T-helper 2 cell (primary cell): ENCODE measurements around the gene LRBA.
A peak's percentile ranks its signal among the peaks of the same experiment; 100 is the strongest.
"Not testable (repeated sequence)": the region's sequence is repeated elsewhere in the genome, so short reads cannot be mapped to it uniquely, and the experiment has no call there.

Experiments used
- DNase-seq, 5 experiments: peaks; one replicate each; pipeline versions ENCODE4 v3.0.0 to v3.0.0-alpha.2; 2012 to 2022

The LRBA gene

DNA sequence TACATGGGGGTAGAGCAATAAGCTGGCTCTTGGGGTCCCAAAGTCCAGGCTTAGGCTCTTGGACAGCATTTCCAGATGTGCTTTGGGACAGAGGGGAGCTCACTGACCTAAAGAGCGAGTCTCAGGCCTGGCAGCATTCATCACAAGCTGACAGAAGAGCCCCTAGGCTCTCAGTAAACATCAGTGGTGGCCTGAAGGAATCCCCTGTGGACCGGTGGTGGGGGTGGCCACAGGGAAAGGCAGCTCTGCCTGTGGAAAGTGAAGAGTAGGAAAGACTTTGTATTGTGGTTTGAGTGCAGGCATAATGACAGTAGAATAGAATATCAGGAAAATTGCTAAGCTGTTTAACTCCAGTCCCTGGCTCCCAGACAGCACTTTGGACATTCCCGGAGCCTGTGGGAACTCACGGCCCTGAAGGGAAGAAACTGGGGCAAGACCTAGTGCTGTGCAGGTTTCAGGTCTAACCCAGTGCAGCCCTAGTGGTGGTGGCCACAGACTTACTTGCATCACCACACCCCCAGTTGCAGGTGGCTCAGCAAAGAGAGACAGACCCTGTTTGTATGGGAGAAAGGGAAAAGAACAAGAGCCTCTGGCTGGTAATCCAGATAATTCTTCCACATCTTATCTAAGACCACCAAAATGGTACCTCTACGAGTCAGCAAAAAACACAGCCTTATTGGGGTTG is 291.2 kb downstream of the LRBA start:
- DNase-seq = no peak

DNA sequence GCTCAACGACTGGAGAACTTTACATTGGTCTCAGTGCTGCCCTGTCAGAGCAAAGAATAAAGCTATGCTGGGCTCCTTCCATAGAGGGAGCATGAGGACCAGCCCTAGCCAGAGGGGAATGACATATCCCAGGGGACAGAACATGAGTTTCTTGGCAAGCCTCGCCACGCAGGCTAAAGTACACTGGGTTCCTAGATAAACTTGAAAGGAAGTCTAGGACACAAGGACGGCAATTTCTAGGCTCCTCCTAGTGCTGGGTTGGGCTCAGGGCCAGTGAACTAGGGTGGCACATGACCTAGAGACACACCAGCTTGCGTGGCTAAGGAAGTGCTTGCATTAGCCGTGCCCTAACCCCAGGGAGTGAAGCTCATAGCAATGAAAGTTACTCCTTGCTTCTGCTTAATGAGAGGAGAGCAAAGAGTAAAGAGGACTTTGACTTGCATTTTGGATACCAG is 292.1 kb downstream of the LRBA start:
- DNase-seq = no peak

DNA sequence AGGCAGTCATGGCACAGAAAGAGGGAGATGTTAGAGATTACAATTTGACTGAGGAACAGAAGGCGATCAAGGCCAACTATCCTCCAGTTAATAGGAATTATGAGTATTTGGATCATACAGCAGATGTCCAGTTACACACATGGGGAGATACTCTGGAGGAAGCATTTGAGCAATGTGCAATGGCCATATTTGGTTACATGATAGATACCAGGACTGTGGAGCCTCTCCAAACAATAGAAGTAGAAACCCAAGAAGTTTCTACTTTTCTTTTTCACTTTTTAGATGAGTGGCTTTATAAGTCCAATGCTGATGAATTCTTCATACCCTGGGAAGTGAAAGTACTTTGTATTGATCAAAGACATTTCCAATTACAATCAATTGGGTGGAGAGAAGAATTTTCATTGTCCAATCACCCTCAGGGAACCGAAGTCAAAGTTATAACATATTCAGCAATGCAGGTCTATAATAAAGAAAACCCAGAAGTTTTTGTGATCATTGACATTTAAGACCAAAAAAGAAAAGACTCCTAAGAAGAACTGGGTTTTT is 294.0 kb downstream of the LRBA start:
- DNase-seq = no peak

DNA sequence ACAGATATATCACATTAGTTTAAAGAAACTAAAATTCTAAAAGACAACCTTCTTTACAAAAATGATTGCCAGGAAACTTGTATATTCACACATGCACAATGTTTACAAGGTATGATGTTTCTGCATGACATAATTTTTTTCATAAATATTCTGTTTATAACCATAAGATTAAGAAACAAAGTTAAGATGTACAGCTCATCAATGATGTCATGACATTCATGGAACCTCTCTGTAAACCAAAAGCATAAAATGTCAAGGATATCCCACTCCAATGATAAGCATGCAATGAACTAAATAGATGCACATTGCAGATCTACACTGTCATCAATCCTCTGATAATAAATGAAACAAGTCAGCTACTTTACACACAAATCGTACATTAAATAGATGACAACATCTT is 297.1 kb downstream of the LRBA start:
- no peak for DNase-seq

DNA sequence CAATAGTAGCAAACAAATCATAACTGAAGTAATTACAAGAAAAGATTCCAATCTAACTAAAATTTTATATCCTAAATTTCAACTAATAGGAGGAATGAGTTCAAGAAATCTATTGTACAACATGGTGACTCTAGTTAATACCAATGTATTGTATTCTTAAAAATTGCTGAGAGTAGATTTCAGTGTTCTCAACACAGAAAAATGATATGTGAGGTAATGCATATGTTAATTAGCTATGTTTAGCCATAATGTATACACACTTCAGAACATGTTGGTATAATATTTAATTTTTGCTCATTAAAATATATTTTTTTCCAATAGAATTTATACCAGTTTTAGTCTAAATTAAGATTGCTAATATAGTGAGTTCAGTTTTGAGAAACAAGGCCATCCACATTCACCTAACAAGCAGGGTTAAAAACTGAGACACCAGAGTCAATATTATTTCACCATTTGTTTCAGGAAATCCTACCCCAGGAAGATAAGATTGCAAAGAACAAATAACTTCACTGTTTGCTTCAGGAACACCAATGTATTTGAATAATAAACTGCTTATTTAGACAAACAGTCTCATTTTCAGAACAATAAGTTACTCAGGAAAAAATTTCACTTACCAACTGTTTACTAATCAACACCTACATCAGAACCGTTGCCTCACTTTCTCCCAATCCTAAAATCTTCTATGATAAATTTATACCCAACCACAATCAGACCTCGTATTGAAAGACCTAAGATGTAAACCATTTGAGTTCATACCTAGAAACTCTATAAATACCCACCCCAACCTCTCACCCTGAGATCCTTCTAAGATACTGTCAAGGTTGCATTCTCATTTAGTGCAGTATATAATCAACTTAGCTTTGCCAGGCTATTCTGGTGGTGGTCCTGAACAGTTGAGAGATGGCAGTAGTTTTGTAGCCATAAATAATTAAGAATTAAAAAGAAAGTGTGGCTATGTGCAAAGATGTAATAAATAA is 300.3 kb downstream of the LRBA start:
- no peak for DNase-seq

DNA sequence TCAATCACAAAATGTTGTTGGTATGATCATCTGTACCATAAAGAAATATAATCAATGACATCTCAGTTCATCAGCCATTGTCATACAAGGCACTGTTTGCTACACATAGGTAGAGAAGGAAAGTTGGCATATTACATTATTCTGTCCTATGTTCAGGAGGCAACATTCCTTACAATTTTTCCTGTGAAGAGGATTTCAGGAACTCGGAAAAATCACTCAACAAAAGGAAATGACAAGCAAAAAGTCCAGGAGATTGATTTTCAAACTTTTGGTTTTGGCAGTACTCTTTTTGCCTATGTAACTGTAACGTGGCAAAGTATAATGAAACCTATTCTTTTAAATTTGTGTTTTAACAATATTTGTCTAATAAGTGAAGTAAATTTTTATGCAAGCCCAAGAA is 301.8 kb downstream of the LRBA start:
- no peak for DNase-seq

DNA sequence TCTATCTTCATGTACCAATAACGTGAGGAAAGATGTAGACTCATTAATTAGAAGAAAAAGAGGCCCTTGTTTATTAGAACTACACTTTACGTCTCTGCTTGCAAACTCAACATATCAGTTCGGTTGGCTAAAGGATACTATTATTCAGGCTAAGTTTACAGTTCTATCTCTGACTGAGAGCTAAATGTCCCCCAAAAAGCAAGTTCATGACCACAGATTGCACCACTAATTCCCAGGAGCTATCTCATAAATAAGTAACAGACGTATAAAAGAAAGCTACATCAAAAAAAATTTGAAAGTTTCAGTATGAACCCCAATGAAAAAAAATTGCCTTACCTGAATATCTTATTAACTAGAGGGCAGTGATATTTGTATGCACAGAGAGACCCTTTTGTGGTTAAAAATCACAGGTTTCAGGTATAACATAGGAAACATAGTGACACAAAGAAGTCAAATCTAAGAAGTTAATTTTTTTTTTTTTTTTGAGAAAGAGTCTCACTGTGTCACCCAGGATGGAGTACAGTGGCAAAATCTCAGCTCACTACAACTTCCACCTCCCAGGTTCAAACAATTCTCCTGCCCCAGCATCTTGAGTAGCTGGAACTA is 304.2 kb downstream of the LRBA start:
- no peak for DNase-seq

DNA sequence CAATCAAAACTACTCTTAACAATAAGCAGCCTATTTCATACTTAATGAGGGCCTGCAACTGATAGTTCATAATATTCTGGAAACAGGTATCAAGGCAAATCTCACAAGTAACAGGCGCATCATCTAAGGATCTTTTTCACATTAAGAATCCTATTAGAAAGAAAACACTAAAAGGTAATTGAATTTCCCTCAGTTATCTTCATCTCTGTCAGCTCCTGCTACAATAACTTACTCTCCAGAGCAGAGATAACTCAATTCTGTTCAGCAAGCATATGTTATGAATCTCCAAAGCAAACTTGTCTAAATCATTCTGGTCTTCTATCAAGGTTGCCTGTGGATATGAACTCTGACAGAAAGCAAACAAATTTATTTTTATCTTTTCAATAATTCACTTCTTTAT is 307.1 kb downstream of the LRBA start:
- no peak for DNase-seq

DNA sequence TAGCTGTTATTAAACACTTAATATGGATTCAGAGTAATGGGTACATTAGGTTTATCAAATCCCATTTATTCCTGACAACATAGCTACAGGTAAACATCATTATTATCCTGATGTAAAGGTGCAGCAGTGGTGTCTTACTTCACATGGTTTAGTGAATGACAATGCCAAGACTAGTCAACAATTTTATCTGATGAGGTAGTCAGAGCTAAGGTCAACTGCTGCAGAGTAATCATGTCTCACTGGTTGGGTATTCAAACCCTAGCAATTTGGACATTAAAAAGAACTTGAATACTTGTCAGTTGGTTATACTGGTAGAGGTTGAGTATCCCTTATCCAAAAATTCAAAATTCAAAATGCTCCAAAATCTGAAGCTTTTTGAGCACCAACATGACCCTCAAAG is 315.5 kb downstream of the LRBA start:
- DNase-seq = no peak

DNA sequence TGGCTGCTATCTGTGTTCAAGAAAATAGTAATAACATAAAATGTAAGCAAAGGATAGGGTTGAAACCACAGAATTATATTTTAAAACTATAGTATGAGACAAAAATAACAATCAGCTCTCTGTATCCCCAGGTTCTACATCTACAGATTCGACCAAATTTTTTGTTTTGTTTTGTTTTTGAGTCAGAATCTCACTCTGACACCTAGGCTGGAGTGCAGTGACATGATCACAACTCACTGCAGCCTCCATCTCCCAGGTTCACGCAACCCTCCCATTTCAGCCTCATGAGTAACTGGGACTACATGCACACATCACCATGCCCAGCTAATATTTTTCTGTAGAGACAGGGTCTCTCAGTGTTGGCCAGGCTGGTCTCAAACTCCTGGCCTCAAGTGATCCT is 319.9 kb downstream of the LRBA start:
- peak in 1 of 5 experiments; percentile 35 for DNase-seq

DNA sequence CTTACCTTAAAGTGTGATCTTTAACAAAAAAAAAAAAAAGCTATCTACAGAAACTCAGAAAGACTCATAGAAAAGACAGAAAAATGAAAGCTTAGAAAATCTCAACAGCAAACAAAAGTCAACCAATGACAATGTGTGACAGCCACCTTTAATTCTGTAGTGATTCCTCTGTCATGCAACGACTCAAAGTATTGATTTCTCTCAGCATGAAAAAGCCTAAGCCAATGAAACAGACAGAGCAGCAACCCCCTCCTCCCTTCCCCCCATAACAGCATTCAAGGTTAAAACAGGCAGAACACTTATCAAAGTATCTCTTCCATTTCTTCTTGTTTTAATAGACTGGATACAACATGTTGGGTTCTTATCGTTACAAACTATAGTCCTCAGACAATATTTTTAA is 320.6 kb downstream of the LRBA start:
- DNase-seq = peak in 1 of 5 experiments; percentile 64

DNA sequence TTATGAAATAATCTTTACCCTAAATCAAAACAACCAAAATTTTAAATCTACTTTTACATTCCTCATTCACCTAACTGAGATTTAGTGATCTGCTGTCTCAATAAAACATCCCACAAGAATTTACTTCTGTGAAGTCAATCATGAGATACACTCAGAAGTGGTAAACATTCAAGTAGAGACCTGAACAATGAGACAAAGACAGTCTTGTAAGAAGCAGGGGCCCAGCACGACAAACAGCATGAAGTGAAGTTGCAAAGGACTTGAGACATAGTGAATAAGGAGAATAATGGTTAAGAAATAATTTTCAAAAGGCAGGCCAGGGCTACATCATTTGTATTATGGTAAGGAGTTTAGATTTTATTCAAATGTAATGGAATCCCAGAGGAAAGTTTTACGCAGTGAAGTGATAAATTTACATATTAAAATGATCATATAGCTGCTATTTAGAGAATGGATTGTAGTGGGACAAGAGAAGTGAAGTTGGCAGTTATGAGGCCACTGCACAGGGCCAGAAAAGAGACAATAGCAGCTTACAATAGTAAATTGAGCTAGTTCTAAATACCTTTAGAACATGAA is 331.2 kb downstream of the LRBA start:
- no peak for DNase-seq

DNA sequence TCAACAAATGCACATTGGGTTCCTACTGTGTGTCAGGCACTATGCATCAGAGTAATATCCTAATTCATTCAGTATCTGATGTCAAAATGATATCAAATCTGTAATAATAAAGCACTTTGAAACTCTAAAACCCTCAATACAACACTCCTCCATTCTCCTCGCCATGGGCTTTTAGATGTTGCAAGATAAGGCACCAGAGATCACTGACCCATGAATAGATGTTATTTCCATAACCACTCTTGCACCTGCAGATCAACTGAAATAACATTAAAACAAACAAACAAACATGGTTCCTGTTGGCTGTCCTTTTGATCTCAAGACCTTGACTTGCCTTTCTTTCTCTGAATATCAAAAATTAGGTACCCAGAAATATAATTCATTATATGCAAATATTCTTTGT is 333.0 kb downstream of the LRBA start:
- DNase-seq = no peak

DNA sequence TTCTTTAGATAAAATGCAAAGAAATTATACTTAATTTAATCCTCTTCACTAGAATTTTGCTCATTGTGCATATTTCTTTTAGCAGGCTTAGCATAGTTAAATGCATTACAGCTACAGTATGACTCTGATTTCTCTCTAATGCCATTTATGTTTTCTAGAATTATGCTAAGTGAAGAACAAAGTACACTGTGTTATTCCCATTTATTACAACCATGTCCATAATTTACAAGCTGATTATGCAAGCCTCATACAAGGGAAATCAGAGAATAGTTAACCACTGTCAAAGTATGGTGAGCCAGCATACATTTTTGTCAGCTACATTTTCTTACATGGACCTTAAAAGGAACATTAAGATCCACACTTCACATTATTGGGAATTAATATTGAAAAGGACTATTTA is 334.0 kb downstream of the LRBA start:
- no peak for DNase-seq

DNA sequence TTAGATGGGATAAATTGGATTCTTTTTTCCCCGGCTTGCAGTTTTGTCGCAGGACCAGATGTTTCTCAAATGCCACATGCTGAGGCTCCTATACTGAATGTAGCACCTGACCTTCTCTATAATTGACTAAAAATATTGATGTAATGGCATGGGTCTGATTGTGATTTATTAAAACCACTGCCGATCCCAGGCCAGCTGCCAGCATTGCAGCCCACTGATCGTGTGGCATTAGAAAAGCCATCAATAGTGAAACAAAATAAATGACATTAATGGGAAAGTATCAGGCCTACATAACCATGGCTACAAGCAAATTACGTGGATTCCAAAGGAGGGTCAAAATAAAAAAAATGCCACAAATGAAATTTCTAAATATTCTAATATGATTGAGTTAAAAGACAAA is 334.4 kb downstream of the LRBA start:
- DNase-seq = no peak

DNA sequence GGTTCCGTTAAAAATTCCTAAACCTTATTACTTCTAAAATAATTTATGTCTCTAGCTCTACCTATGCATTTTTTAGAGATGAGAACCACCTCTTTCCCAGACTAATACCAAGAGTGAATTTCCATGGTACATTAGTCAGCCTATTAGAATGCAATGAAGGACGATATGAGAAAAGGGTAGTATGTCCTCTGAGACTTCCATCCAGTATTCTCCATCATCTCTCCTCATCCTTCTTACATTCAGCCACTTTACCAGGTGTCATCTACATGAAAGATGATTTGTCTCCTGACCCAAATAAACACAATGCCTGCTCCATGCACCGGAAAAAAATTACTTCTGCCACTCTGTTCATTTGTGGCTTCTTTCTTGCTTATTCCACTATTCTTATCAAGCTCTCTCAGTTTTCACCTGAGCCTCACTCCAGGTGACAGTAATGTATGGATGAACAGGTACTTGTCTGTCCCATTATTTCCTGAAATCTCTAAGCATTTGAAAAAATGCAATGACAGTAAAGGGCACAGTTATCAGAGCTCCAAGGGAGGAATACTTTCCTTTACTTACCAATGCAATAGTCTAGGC is 335.2 kb downstream of the LRBA start:
- no peak for DNase-seq

DNA sequence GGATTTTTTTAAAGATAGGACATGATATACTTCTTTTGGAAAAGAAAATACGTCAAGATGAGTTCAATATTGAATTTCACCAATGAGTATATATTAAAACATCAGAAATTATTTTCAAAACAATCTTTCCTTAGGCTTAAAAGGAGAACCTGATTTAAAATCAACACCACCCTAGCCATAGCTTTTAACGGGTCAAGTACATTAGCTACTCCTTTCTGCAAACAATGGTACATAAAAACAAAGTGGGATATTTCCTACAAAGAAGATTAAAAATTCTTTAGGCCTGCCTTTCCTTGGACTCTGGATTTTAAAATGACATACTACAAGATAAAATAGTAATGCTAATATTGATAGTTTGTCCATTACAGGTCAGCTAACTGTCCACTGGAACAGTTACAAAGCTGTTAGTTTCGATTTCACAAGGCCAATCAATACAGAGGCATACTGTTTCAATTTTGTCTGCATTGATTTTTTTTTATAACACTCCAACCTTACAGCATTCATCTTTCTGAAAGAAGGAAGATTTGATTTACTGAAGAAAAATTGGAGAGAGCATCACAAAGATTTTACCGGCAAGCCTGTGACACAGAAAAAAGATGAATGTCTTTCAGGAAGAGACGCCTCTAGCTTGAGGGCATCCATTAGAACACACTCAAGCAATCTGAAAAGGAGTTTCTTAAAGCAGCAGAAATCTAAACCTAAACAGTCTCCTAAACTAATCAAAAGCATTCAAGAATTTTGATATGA is 335.9 kb downstream of the LRBA start:
- no peak for DNase-seq

DNA sequence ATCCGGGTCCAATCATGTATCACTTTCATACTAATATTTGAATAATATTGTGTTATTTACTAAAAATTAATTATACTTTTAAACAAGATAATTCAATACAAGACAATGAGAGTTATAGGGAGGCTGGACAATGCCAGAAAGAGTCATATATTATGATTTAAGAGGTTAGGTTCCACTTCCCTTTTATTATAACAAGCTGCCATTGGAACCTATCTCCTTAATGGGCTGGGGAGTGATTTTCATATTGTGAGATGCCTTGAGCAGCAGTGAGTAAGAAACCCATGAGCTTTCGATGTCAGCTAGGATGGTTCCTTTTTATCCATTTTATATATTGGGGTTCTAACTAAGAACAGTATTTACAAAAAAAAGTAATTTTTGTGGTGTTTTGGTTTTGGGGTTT is 341.3 kb downstream of the LRBA start:
- no peak for DNase-seq

DNA sequence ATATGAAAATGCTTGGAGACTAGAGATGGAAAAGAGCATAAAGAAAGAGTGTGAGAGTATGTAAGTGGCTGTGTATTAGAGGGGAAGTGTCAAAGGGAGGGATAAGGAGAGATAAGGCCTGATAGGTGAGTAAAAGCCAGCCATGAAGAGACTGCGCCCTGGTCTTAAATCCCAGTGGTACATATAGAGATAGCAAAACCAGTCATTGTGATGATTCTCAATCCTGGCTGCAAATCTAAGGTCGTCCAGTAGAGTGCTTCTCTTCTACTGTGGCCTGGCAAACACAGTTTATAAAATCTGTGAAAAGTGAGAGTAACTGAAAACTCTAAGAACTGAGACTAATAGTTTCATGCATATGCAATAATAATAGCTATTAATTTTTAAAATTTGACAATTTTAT is 346.3 kb downstream of the LRBA start:
- no peak for DNase-seq

DNA sequence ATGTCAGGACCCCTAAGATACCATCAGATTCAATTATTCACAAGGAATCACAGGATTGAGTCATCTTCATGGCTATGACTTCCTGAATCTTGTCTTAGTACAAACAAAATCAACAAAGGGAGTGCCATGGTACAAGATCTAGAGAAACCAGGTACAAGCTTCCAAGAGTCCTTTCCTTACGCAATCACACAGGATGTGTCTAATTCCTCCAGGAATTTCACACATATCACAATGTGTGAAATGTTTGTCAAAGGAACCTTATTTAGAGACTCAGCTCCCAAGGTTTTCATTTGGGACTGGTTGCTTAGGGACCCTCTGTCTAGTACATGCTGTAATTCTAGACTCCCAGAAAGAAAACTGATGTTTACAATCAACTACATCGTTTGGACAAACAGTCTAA is 350.1 kb downstream of the LRBA start:
- DNase-seq = no peak

DNA sequence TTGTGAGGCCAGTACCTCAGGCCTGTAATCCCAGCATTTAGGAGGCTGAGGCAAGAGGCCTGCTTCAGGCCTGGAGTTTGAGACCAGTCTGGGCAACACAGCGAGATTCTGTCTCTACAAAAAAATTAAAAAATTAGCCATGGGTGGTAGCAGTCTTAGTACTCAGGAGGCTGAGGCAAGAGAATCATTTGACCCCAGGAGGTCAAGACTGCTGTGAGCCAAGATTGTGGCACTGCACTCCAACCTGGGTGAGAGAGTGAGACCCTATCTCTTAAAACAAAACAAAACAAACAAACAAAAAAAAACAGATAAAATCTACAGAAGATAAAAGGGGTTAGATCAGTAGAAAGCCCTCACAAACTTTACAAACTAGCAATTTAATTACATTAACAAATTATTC is 352.4 kb downstream of the LRBA start:
- no peak for DNase-seq

DNA sequence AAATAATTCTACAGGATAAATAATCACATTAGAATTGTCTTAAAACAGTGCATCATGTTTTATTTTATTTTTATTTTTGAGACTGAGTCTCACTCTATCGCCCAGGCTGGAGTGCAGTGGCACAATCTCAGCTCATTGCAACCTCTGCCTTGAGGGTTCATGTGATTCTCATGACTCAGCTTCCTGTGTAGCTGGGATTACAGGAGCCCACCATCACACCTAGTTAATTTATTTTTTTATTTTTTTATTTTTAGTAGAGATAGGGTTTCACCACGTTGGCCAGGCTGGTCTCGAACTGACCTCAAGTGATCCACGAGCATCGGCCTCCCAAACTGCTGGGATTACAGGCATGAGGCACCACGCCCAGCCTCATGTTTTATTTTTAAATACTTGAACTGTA is 353.5 kb downstream of the LRBA start:
- not testable (repeated sequence) for DNase-seq
